HUES64 (cell line): ENCODE data around the gene HEY2.

Source experiments
- H3K27ac ChIP-seq: 2 replicates; pipeline ENCODE4 v1.7.0; 2013; ENCODE audit warnings: low read depth, low read length, inconsistent platforms
- H3K27me3 ChIP-seq: 2 replicates; pipeline ENCODE4 v1.6.1; 2013; ENCODE audit warnings: mild to moderate bottlenecking, low read length; ENCODE audit not compliant: insufficient read depth
- H3K36me3 ChIP-seq: 2 replicates; pipeline ENCODE4 v1.6.1; 2013; ENCODE audit warnings: mild to moderate bottlenecking, low read length; ENCODE audit not compliant: insufficient read depth
- H3K4me1 ChIP-seq: 2 replicates; pipeline ENCODE4 v1.6.1; 2013; ENCODE audit warnings: mild to moderate bottlenecking, low read length, moderate library complexity; ENCODE audit not compliant: insufficient read depth
- H3K4me3 ChIP-seq: 2 replicates; pipeline ENCODE4 v1.5.1; 2013; ENCODE audit warnings: mild to moderate bottlenecking, low read length, moderate library complexity
- H3K9ac ChIP-seq: 2 replicates; pipeline ENCODE4 v1.6.1; 2013; ENCODE audit warnings: mild to moderate bottlenecking, low read depth, low read length
- H3K9me3 ChIP-seq: 2 replicates; pipeline ENCODE4 v1.6.1; 2013; ENCODE audit warnings: low read depth, low read length; ENCODE audit not compliant: insufficient read depth
- WGBS: fragments of 150-250, 120-280 bp; methylation state at CpG from one replicate; pipeline ENCODE4 v1.1.7; 2013; ENCODE audit warnings: missing lambda C conversion rate; 5-methylcytosine and 5-hydroxymethylcytosine counted together

The HEY2 gene

DNA sequence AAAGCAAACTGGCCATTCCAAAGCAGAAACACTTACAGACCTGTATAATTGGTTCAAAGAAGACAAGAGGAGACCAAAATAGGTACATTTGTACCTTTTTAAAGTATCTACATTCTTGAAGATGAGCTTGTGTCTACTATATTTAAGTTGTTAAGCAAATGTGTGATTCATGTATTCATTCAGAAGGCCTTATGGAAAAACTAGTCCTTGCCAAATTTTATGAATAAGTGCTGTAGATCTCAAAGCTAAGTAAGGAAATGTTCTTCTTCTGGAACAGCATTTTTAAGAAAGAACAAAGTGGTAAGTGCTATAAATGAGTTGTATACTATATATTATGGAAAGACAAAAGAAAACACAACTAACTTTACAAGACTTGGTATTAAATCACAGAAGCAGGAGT is 22.2 kb upstream of the HEY2 start:
- Histone ChIP-seq H3K27ac (no peak overlapping the region), H3K4me3 (no peak overlapping the region), H3K9me3 (no peaks in the 10 kb centered on the region), H3K4me1 (peaks cover 19% of the 10 kb centered on the region), H3K27me3 (no peaks in the 10 kb centered on the region), H3K36me3 (no peaks in the 10 kb centered on the region), H3K9ac (no peak overlapping the region)

DNA sequence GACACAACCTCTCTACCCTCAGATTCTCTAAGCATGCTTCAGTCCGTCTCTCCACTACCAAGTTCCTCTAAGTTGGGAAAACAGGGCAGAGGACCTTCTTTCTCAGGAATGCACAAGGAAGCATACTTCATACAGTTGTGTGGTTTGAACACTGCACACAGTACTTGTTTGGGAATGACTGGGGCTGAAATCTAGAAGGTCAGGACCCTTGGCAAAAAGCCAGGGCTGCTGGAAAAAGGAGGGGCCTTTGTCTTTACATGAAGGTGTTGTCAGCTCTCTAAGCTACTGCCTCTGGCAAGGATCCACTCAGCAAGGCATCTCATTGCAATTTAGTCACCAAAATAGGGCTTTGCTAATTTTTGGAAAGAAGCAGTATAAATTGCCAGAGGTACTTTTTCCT is 20.7 kb upstream of the HEY2 start:
- peaks cover 23% of the 10 kb centered on the region for H3K4me1 ChIP-seq
- 78% methylated on average over 1 of the region's 1 CpG for whole genome bisulfite sequencing
- no peak overlapping the region for H3K9ac ChIP-seq
- no peak overlapping the region for H3K4me3 ChIP-seq
- no peak overlapping the region for H3K27ac ChIP-seq
- H3K27me3 ChIP-seq, result no peaks in the 10 kb centered on the region
- no peaks in the 10 kb centered on the region for H3K9me3 ChIP-seq
- no peaks in the 10 kb centered on the region for H3K36me3 ChIP-seq

DNA sequence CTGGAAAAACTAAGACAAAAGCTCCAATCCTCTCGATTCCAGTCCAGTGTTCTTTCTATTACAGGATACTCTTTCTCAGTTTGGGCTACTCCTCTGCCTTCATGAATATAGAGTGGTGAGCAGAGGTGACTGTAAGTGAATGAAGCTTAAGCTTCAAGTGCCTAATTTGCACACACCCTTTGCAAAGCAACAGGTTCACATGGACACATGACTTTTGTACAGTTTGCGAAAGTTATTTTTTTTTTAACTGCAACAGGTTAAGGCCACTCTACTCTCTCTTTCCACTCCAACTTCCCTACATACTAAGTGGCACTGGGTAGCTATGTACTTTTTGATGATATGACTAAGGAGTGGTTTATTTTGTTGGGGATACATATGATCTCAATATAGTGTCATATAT is 19.4 kb upstream of the HEY2 start:
- Histone ChIP-seq H3K9ac (no peak overlapping the region), H3K9me3 (no peaks in the 10 kb centered on the region), H3K27ac (no peak overlapping the region), H3K4me3 (no peak overlapping the region), H3K36me3 (no peaks in the 10 kb centered on the region), H3K27me3 (no peaks in the 10 kb centered on the region), H3K4me1 (peaks cover 26% of the 10 kb centered on the region)
- 91% methylated on average over 2 of the region's 2 CpGs for WGBS

DNA sequence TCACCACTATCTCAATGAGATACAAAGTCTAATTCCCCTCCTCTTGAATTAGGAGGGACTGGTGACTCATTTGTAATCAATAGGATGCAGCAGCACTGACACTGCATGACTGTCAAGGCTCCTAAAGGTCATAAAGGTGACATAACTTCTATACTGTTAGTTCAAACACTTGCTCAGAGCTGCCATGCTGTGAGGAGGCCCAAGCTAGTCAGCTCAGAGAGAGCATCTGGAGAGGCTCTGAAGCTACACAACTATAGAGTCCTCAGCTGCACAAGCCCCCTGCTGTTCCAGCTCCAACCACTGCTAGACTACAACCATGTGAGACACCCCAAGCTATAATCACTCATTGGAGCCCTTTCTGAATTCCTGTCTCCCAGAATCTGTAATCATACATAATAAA is 17.0 kb upstream of the HEY2 start:
- no peaks in the 10 kb centered on the region for H3K9me3 ChIP-seq
- H3K27ac ChIP-seq, result no peak overlapping the region
- H3K27me3 ChIP-seq, result no peaks in the 10 kb centered on the region
- H3K4me1 ChIP-seq, result peaks cover 26% of the 10 kb centered on the region
- H3K4me3 ChIP-seq, result no peak overlapping the region
- no peaks in the 10 kb centered on the region for H3K36me3 ChIP-seq
- H3K9ac ChIP-seq, result no peak overlapping the region

DNA sequence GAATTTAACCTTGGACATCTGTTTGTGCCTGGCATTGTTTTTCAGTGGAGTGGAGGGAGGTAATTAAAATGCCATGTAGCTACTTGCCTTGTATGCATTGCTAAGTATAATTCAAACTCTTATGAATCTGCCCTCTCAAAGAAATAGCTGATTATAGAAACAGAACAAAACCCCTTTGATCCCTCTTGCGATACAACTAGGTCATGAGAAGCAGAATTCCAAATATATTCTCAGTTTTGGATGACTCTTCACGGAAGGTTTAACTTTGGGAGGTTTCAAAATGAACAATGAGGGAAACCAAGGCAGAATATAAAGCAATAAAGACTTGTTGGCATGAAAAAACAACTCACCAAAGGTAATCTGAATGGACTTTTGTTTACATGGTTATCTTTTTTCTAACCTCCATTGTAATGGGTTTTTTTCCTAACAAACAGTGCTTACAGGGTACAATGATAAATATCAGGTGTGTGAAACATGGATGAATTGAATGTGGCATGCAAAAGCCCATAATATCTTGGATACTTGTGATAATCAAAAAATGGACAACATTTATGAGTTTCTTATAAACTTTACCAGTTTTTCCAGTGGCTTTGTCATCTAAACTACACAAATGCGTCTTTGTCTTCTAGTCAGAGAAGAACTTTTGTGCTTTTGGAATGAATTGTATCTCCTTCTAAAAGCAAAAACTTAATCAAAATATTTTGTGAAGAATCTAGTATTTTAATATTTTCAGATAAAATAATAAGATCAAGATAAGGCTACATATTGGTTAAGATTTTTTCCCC is 15.7 kb upstream of the HEY2 start:
- 94% methylated on average over 2 of the region's 3 CpGs for WGBS
- H3K27ac ChIP-seq, result no peak overlapping the region

DNA sequence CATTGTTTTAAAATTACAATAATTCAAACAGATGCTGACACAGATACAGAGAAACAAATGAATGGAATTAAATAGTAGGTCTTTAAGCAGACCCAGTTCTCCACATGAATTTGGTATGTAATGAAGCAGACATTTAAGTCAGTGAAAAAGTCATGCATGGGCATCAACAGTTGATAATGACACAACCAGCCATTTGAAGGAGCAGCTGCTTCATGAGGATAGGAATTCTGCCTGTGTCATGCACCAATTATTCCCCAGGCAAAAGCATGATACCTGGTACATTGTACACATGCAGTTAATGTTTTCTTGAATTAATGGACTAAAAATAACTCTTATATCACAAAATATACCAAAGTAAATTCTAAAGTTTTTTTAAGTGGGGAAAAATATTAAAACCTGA is 11.2 kb upstream of the HEY2 start:
- Histone ChIP-seq H3K4me3 (no peak overlapping the region), H3K4me1 (peaks cover 23% of the 10 kb centered on the region; the same call in 1 of the 2 replicates), H3K9me3 (no peaks in the 10 kb centered on the region), H3K36me3 (no peaks in the 10 kb centered on the region), H3K27ac (no peak overlapping the region), H3K9ac (no peak overlapping the region), H3K27me3 (no peaks in the 10 kb centered on the region)

More for the DNA sequence above, 15.7 kb upstream of the HEY2 start:
- H3K9ac ChIP-seq, result no peak overlapping the region
- no peaks in the 10 kb centered on the region for H3K36me3 ChIP-seq
- no peaks in the 10 kb centered on the region for H3K9me3 ChIP-seq
- no peaks in the 10 kb centered on the region for H3K27me3 ChIP-seq
- H3K4me3 ChIP-seq, result no peak overlapping the region
- peaks cover 22% of the 10 kb centered on the region for H3K4me1 ChIP-seq

DNA sequence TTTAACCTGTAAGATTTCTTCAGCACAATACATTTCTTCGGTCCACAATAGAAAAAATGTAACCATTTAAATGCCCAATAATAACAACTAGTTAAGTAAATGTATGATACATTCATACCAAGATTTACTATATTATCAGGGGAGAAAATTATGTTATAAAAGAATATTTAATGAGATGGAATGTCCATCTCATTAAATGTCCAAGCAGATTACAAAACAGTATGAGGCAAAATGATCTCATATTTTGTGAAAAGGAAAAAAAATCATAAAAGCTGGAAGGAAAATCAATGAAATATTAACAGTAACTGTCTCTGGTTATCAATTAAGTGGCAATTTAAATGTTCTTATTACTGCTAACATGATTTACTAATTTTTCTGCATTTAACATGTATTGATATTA is 10.1 kb upstream of the HEY2 start:
- Histone ChIP-seq H3K9ac (no peak overlapping the region), H3K4me1 (peaks cover 27% of the 10 kb centered on the region), H3K9me3 (no peaks in the 10 kb centered on the region), H3K27me3 (peaks cover 3% of the 10 kb centered on the region; the same call in 1 of the 2 replicates), H3K4me3 (no peak overlapping the region), H3K27ac (no peak overlapping the region), H3K36me3 (no peaks in the 10 kb centered on the region)
- WGBS, result no CpG with 5 or more reads among the region's 1 CpG

DNA sequence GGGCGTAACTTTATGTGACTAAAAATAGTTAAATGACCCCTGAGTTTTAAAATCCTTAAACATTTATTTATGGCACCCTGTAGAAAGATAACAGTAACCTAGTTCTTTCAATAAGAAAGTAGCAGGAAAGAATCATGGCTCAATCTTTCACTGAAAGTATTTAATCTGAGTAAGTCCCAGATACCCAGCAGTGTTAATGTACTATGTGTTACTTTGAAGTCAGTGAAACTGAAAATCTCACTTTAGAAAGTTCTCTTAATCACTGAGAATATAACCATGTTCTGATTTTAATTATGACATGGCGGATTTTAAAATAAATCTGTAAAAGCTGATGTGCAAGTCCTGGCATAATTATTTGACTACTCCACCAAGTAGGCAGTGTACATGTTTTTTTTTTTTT is 8.1 kb upstream of the HEY2 start:
- 91% methylated on average over 1 of the region's 2 CpGs for WGBS
- H3K27me3 ChIP-seq, result peaks cover 23% of the 10 kb centered on the region; the same call in 1 of the 2 replicates
- H3K27ac ChIP-seq, result no peak overlapping the region
- H3K9ac ChIP-seq, result no peak overlapping the region
- no peak overlapping the region for H3K4me3 ChIP-seq
- no peaks in the 10 kb centered on the region for H3K36me3 ChIP-seq
- peaks cover 46% of the 10 kb centered on the region for H3K4me1 ChIP-seq
- no peaks in the 10 kb centered on the region for H3K9me3 ChIP-seq

DNA sequence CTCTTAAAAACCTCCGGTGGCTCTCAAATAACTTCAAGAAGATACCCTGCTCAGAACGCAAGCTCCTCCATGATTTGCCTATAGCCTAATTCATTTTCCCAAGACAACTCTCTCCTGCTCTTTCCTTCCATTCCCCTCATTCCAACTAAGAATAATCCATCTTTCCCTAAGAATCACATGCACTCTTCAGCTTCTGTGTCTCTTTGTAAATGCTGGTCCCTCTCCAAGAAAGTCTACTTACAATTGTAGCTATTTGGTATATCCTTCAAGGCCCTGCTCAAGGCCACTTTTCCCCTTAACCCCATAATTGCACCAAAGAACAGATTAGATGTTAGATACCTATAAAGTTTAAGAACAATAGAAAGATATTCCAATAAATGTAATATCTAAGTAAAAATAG is 7.4 kb upstream of the HEY2 start:
- Histone ChIP-seq H3K36me3 (no peaks in the 10 kb centered on the region), H3K4me3 (no peak overlapping the region), H3K27me3 (peaks cover 29% of the 10 kb centered on the region; the same call in 1 of the 2 replicates), H3K4me1 (peaks cover 48% of the 10 kb centered on the region), H3K9ac (no peak overlapping the region), H3K27ac (no peak overlapping the region), H3K9me3 (no peaks in the 10 kb centered on the region)
- 92% methylated on average over 2 of the region's 2 CpGs for WGBS

DNA sequence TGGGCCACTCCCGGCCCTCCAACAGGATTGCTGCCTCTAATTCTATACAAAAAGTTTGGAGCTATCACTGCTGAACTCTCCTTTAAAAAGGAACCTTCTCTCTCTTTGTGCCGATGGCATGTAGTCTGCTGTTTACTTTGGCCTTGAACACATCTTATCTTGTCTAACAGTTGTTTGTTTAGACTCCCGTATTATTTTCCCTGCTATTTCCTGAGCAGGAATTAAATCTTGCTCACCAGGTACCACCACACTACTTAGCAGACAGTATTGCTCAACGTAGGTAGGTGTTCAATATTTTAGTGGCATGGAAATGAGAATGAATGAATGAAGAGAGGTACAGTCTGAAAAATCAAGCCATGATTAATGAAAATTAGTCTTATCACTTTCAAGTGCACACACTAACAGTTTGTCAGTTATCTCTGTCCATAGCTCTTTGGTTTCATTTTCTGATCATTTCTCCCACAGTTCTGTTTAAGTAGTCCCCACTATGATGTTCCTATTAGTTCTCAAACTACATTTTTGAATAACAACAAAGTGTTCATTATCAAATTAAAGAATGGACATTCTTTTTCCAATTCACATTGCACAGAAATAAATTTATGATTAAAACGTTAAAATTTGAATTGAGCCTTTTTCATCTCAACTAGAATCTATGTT is 6.8 kb upstream of the HEY2 start:
- H3K27me3 ChIP-seq, result peaks cover 35% of the 10 kb centered on the region
- no peaks in the 10 kb centered on the region for H3K36me3 ChIP-seq
- H3K9ac ChIP-seq, result no peak overlapping the region
- no peaks in the 10 kb centered on the region for H3K9me3 ChIP-seq
- 84% methylated on average over 4 of the region's 5 CpGs for WGBS
- H3K27ac ChIP-seq, result no peak overlapping the region
- peaks cover 52% of the 10 kb centered on the region for H3K4me1 ChIP-seq
- no peak overlapping the region for H3K4me3 ChIP-seq

DNA sequence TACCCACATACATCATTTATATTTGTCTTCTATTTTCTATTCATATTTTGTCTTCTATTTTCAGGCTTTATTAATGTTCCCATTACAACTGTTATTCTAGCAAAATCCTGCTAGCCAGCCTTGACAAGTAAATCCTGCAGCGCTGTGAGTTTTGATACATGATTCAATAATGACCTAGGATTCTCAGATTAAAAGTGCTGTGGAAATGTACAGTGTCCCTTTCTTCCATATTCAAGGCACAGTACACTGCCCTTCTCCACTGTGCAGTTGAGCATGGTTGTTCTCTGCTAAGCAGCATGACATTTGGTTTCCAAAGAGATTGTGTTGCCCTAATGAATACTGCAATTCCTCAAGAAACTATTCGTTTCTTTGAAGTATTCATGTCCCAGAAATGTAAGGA is 5.8 kb upstream of the HEY2 start:
- Histone ChIP-seq H3K36me3 (no peaks in the 10 kb centered on the region), H3K9me3 (no peaks in the 10 kb centered on the region), H3K4me3 (peak overlapping the region; percentile 19; the same call in 1 of the 2 replicates), H3K27ac (no peak overlapping the region), H3K9ac (no peak overlapping the region), H3K27me3 (peaks cover 45% of the 10 kb centered on the region), H3K4me1 (peaks cover 52% of the 10 kb centered on the region)
- WGBS, result 85% methylated on average over 2 of the region's 2 CpGs
